SK-N-SH treated with all-trans-retinoic acid at 6 μM for 48 hours (cell line): ENCODE data around the gene KRTAP4-5.

Source experiments
- ATAC-seq: fragments of 200-7000 bp; cut with Tn5 transposase; 3 replicates; pipeline ENCODE4 v1.9.1; 2020; ENCODE audit warnings: mild to moderate bottlenecking, moderate library complexity
- BACH2 ChIP-seq: fragments of 250-450 bp; sonication (Bioruptor Pico); IDR thresholded peaks from 2 replicates; pipeline ENCODE4 v1.9.0; 2021; ENCODE audit warnings: mild to moderate bottlenecking, borderline replicate concordance
- CREB5 ChIP-seq: fragments of 250-450 bp; sonication (Bioruptor Pico); IDR thresholded peaks from 2 replicates; pipeline ENCODE4 v1.5.1; 2020; ENCODE audit warnings: low read depth, mild to moderate bottlenecking, moderate library complexity
- CSDC2 ChIP-seq: fragments of 250-450 bp; sonication (Bioruptor Pico); IDR thresholded peaks from 2 replicates; pipeline ENCODE4 v1.5.0; 2020; ENCODE audit warnings: mild to moderate bottlenecking, moderate library complexity
- CSRNP3 ChIP-seq: fragments of 250-450 bp; sonication (Bioruptor Pico); IDR thresholded peaks from 2 replicates; pipeline ENCODE4 v1.5.1; 2021; ENCODE audit warnings: mild to moderate bottlenecking, moderate library complexity
- ESRRG ChIP-seq: fragments of 250-450 bp; sonication (Bioruptor Pico); IDR thresholded peaks from 2 replicates; pipeline ENCODE4 v1.6.1; 2021; ENCODE audit warnings: mild to moderate bottlenecking
- GLIS3 ChIP-seq: fragments of 250-450 bp; sonication (Bioruptor Pico); IDR thresholded peaks from 2 replicates; pipeline ENCODE4 v1.5.0; 2020; ENCODE audit warnings: mild to moderate bottlenecking, moderate library complexity
- ISL1 ChIP-seq: fragments of 250-450 bp; sonication (Bioruptor Pico); IDR thresholded peaks from 2 replicates; pipeline ENCODE4 v2.1.2; 2022; ENCODE audit warnings: mild to moderate bottlenecking, moderate library complexity
- OSR1 ChIP-seq: fragments of 250-450 bp; sonication (Bioruptor Pico); IDR thresholded peaks from 2 replicates; pipeline ENCODE4 v1.8.0; 2022; ENCODE audit warnings: moderate library complexity, mild to moderate bottlenecking, inconsistent platforms
- PATZ1 ChIP-seq: fragments of 250-450 bp; sonication (Bioruptor Pico); IDR thresholded peaks from 2 replicates; pipeline ENCODE4 v1.8.0; 2020; ENCODE audit warnings: mild to moderate bottlenecking, moderate library complexity, borderline replicate concordance
- POU6F1 ChIP-seq: fragments of 250-450 bp; sonication (Bioruptor Pico); IDR thresholded peaks from 2 replicates; pipeline ENCODE4 v1.8.0; 2021; ENCODE audit warnings: low read depth, mild to moderate bottlenecking, moderate library complexity, borderline replicate concordance
- PPARA ChIP-seq: fragments of 250-450 bp; sonication (Bioruptor Pico); IDR thresholded peaks from 2 replicates; pipeline ENCODE4 v1.5.0; 2020; ENCODE audit warnings: mild to moderate bottlenecking, borderline replicate concordance
- RARB ChIP-seq: fragments of 250-450 bp; sonication (Bioruptor Pico); IDR thresholded peaks from 2 replicates; pipeline ENCODE4 v1.8.0; 2021; ENCODE audit warnings: mild to moderate bottlenecking, moderate library complexity
- SNAI2 ChIP-seq: fragments of 250-450 bp; sonication (Bioruptor Pico); IDR thresholded peaks from 2 replicates; pipeline ENCODE4 v1.5.0; 2020; ENCODE audit warnings: mild to moderate bottlenecking, moderate library complexity
- TCF4 ChIP-seq: fragments of 250-450 bp; sonication (Bioruptor Pico); IDR thresholded peaks from 2 replicates; pipeline ENCODE4 v1.8.0; 2021; ENCODE audit warnings: mild to moderate bottlenecking, moderate library complexity, borderline replicate concordance
- TOX ChIP-seq: fragments of 250-450 bp; sonication (Bioruptor Pico); IDR thresholded peaks from 2 replicates; pipeline ENCODE4 v1.8.0; 2021; ENCODE audit warnings: mild to moderate bottlenecking, moderate library complexity, borderline replicate concordance
- TSHZ2 ChIP-seq: fragments of 250-450 bp; sonication (Bioruptor Pico); IDR thresholded peaks from 2 replicates; pipeline ENCODE4 v1.5.0; 2020; ENCODE audit warnings: mild to moderate bottlenecking, moderate library complexity
- ZC3H10 ChIP-seq: fragments of 250-450 bp; sonication (Bioruptor Pico); IDR thresholded peaks from 2 replicates; pipeline ENCODE4 v1.5.1; 2021; ENCODE audit warnings: mild to moderate bottlenecking, moderate library complexity
- ZFP3 ChIP-seq: fragments of 250-450 bp; sonication (Bioruptor Pico); IDR thresholded peaks from 2 replicates; pipeline ENCODE4 v1.5.0; 2020; ENCODE audit warnings: mild to moderate bottlenecking, moderate library complexity
- ZFP30 ChIP-seq: fragments of 450-650 bp; formaldehyde crosslinking; IDR thresholded peaks from 2 replicates; pipeline ENCODE4 v1.5.0; 2022; ENCODE audit warnings: mild to moderate bottlenecking, moderate library complexity
- ZNF565 ChIP-seq: fragments of 450-650 bp; formaldehyde crosslinking; conservative IDR thresholded peaks from 2 replicates; pipeline ENCODE4 v1.5.0; 2020; ENCODE audit warnings: low read depth, mild to moderate bottlenecking, moderate library complexity
- ZNF8 ChIP-seq: fragments of 450-650 bp; formaldehyde crosslinking; IDR thresholded peaks from 2 replicates; pipeline ENCODE4 v1.5.0; 2020; ENCODE audit warnings: mild to moderate bottlenecking, moderate library complexity

KRTAP4-5 gene

GRCh38 chr17:41171886-41172285, 22.3 kb upstream of the KRTAP4-5 start (continued):
- TF ChIP-seq POU6F1 (CRISPR knock-in tag) = no peak
- TF ChIP-seq PPARA (CRISPR knock-in tag) = no peak
- TF ChIP-seq CSDC2 = no peak
- no peak for TF ChIP-seq SNAI2 (CRISPR knock-in tag)
- TF ChIP-seq CSRNP3 = no peak
- TF ChIP-seq ZFP3 (CRISPR knock-in tag) = no peak
- TF ChIP-seq GLIS3 = no peak
- no peak for TF ChIP-seq ZFP30 (CRISPR knock-in tag)
- TF ChIP-seq ISL1 = no peak

- TF ChIP-seq PATZ1 (no peak), OSR1 (CRISPR knock-in tag) (no peak), TOX (no peak), CREB5 (no peak), TCF4 (CRISPR knock-in tag) (no peak), GLIS3 (no peak), CSDC2 (no peak), CSRNP3 (no peak), RARB (CRISPR knock-in tag) (no peak), ISL1 (no peak), ESRRG (CRISPR knock-in tag) (no peak), PPARA (CRISPR knock-in tag) (no peak), ZC3H10 (CRISPR knock-in tag) (no peak), ZNF8 (no peak), TSHZ2 (CRISPR knock-in tag) (no peak), ZNF565 (CRISPR knock-in tag) (no peak)
- TF ChIP-seq, all 23 proteins: peak for 0
- no peak for ATAC-seq
Observed at GRCh38 chr17:41168121-41168520, 18.5 kb upstream of the KRTAP4-5 start, which contains the start of gene KRTAP4-3. Gene KRTAP4-3, minus strand, starts transcription at chr17:41168221. Its CDS starts 49 bp downstream, at chr17:41168172.

GRCh38 chr17:41167561-41167960, 17.9 kb upstream of the KRTAP4-5 start:
- ATAC-seq = no peak
- TF ChIP-seq ZNF8 (no peak), CSDC2 (no peak), ZNF565 (CRISPR knock-in tag) (no peak), CREB5 (no peak), CSRNP3 (no peak), TCF4 (CRISPR knock-in tag) (no peak), GLIS3 (no peak), ISL1 (no peak), ESRRG (CRISPR knock-in tag) (no peak), SNAI2 (CRISPR knock-in tag) (no peak), PPARA (CRISPR knock-in tag) (no peak), BACH2 (CRISPR knock-in tag) (no peak), POU6F1 (CRISPR knock-in tag) (no peak)
